HG02759 (cell line): ENCODE data around the gene DYNLT5.
"Not testable (repeated sequence)": the region's sequence is repeated elsewhere in the genome, so short reads cannot be mapped to it uniquely, and the experiment has no call there.

Experiments used
- ATAC-seq: cut with Tn5 transposase; IDR thresholded peaks from one replicate; pipeline ENCODE4 v1.9.1; 2021; ENCODE audit warnings: mild to moderate bottlenecking, moderate library complexity; ENCODE audit not compliant: unreplicated experiment

DYNLT5 gene

DNA sequence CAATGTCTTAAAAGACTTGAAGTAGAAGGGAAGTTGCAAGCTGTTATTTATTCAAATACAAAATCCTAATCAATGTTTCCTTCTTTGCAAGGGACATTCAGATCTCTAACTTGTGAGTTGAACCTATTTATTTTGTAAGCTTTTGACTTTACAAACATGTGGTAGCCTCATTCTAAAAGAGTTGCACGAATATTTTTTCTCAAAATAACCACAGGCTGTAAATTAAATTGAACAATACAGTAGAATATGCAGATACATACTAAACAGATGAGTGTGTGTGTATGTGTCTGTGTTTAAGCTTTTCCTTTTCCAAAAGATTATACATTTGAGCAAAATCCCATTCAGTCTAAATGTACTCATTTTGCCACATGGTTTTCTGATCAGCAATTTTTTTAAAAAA, 4.8 kb upstream of the DYNLT5 start:
- ATAC-seq = no peak

DNA sequence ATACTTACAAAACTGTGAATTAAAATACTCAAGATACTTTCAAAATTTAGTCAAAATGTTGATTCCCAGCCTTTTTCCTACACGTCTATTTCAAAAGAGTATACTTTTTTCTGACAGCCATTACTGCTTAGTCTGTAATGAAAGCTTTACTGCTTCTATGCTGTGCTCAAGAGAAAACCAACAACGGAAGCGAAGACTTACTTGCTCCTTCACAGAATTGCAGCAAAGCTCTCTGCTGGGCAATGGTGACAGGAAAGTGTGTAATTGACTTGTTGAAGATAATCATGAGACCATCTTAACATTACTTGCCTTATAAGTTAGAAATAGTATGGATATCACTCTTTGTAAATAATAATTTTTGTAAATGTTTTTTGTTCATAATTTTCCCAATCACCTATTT, 1.7 kb upstream of the DYNLT5 start:
- no peak for ATAC-seq

DNA sequence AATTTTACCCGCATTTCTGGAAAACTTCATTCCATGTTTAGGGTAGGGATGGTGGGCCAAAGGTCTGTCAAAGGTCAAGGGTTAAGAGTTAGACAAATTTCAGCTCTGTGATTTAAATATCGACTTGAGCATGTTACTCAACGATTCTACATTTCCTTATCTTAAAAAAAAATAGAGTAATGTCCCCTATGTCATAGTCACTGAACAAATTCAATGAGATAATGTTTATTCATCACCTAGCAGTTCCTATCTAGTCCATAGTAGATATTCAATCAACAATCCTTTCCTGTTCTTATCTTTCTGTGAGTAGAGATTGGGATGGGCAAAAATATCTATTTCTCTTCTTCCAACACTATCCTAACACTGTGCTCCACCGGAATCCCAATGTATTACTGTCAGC, 1.1 kb upstream of the DYNLT5 start:
- ATAC-seq = no peak

DNA sequence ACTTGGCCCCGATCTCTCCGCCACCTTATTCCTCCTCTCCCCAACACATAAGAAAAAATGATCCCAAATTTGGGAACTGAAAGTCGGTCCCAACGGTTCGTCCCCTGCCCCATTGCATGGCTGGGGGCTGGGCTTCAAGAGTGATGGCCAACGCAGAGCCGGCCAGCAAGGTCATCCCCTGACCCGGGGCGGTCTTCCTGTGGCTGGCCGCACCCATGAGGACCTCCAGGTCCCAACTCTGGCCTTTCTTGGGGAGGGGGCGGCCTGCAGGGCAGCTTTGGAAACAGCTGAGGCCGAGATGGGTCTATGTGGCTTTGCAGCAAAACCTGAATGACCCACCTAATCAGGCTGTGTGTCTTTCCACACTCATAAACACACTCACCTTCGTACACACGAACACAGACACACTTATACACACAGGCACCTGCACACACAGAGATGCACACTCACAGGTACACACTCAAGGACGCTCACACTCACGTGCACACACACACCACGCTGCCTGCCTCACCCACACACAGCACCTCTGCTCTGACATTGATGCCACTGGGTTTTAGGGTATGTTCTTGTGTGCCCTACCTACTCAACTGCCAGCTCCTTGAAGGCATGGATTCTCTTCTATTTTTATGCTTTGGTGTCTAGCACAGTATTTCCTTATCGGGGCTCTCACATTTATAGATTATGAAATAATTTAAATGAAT, 562 bp downstream of the DYNLT5 start:
- ATAC-seq = peak; percentile 33

DNA sequence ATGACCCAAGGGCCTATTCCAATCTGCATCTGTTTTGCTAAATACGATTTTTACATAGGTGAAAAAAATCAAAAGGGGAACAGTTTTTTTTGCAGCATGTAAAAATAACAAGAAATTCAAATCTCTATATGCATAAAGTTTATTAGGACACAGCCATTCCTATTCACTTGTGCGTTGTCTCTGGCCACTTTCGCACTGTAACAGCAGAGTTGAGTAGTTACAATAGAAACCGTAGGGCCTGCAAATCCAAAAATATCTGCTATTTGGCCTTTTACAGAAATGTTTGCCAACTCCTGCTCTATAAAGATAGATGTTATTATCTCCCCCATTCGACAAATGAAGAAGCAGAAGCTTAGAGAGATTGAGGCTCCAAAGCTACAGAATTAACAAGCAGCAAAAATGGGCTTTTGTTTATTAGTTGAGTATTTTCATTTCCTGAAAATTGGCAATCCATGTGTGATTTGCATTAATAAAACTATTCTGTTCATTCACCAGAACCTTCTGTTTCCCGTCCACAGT, 5.5 kb downstream of the DYNLT5 start:
- ATAC-seq = no peak

DNA sequence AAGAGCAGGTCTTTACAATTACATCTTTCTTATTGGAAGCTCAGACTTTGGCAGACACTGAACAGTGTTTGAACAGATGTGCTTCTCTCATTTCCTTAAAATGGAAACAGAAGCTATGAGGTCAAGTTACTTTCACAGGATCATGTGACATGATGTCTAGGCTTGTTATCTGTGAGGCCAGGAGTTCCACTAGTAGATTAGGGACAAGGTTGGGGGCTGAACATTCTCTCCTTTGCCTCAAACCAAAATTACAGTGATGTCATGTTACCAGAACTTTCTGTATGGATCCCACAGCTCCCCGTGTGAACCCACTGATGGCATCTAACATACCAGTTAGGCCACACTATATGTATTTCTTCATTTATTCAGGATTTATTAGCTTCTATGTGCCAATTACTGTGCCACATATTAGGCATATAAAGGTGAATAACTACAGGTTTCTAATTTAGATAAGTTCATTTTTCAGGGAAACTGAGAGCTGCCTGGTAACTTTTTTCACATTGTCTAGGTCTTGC, 6.0 kb downstream of the DYNLT5 start:
- peak; percentile 100 for ATAC-seq

DNA sequence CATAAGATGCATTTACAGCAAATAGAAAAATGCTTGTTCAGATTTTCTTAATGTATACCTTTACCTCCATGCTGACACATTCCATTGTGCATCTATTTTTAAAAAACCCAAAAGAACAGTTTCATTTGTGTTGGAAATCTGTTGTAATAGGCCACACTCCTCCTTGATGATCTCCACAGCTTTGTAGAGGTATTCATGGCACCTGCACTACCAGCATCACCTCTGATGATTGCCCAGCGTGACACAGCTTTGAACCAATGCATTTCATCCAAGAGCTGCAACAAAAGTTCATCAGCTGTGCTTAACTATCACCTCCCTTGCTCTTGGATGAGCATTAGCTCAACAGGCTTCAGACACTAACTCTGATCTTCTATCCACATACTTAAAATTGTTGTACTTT, 8.2 kb downstream of the DYNLT5 start:
- no peak for ATAC-seq

DNA sequence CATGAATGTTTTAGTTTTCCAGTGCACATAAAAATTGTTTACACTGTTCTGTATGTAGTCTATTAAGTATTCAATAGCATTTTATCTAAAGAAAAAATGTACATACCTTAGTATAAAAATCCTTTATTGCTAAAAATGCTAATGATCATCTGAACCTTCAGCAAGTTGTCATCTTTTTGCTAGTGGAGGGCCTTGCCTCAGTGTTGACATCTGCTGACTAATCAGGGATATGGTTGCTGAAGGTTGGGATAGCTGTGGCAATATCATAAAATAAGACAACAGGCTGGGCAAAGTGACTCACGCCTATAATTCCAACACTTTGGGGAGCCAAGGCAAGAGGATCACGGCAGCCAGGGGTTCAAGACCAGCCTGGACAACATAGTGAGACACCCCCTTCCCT, 9.0 kb downstream of the DYNLT5 start:
- no peak for ATAC-seq

DNA sequence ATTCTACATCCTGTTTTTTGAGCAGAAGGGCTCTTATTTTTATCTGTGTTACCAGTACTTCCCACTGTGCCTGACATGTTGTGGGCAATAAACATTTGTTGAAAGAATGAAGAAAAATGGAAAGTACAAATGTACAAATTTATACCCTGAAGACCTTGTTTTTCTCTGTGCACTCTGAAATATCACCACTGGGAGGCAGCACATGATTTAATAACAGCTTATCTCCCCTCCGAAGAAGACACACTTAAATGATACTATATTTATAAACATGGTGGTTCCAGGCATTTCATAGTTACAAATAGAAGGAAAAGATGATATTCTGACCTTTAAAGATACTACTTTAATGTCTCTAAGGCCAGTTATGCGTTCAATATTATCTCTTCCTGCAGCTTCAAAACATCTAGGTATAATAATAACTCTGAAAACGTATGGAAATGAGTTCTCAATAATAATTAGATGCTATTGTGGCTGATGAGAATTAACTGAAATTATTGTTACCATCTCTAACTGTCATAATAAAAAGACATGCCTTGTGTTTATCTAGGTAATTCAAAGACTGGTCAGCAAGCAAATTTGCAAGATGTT, 12.8 kb downstream of the DYNLT5 start:
- peak; percentile 59 for ATAC-seq

DNA sequence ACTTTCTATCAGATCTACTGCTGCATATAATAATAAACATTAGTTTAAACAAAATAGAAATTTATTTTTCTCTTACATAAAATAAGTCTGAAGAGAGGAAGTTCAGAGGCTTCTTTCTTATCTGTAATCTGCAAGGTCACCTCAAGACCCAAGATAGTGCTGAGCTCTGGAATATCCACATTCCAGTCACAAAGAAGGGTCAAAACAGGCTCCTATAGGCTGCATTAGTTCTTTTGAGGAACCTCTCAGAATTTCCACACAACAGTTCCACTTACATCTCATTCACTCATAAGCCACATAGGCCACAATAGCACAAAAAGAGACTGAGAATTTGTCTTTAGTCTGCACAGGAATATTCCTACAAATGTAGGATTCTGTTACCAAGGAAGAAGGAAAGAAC, 15.4 kb downstream of the DYNLT5 start:
- no peak for ATAC-seq

DNA sequence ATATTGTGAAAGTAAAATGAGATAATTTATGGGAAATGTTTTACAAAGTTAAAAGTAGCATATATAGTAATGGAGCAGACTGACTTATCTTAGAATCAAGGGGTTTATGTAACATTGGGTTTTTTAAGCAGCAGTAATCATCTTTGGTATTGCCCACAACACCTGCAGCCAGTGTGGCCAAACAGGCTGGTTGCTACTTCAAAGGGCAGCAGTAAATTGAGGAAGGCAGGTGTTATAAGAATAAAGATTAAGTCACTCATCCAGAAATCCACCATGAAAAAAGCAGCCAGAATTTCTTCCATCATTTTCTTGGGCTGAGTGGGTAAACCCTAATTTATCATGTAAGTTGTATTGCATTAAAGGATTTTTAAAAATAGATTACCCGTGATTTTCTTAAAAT, 16.7 kb downstream of the DYNLT5 start:
- no peak for ATAC-seq

DNA sequence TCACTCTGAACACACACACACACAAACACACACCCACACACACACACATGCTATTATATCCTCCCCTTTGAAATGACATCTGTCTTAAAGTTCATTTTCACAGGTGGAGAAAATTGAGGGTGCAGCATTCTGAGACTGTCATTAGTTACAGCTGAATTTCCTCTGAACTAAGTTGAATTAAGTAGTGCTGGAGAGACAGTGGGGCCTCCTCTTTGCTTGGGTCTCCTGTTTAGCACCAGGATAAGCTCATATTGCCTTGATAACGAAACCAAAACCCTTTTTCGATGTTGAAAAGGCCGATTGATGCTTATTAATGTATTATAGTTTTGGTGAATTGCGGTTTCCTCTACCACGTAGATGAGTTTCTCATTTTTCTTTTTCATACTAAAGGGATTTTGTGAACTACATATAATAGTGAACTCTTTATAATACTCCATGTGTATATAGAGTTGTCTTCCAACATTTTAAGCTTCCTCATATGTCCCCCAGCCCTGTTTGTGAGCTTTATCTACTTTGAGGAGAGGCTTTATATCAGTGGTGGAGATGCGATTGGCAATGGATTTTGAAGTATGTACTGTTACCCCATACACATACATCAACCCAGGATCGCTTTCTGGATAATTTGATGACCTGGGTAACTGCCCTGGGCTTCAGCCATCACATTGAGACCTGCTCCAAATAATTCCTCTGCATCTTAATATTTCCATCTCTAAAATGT, 17.4 kb downstream of the DYNLT5 start:
- ATAC-seq = no peak

DNA sequence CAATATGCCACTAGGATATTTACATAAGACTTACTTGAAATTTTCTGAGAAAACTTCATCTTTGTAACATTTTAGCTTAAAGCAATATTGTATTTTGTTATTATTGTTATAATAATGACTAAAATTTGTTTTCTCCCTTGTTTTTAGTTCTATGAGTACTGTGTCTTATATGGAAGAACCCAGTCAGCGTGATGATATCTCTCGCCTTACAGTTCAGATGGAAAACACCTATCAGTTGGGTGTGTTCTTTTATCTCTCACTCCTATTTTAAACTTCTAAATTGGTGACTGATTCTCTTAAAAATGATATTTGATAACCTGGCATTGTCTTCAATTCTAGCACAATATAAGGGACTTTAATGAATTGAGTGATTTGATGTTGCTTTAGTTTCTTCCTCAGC, 18.0 kb downstream of the DYNLT5 start:
- no peak for ATAC-seq

DNA sequence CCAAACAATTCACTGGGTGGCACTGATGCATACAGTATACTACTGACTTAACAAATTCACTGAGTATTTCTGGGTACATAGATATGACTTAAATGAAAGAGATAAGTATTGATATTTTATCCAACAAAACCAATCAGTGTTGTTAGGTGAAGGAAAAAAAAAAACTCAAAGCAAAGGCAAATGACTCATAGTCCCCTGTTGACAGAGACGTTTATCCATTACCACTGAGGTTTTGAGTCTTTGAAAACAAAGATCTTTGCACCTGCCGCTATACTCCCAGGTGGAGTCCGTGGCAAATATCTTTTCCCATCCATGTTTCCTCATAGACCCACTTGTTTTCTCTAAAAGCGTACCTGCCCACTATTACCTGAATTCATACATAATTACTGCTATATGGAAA, 18.4 kb downstream of the DYNLT5 start:
- no peak for ATAC-seq

DNA sequence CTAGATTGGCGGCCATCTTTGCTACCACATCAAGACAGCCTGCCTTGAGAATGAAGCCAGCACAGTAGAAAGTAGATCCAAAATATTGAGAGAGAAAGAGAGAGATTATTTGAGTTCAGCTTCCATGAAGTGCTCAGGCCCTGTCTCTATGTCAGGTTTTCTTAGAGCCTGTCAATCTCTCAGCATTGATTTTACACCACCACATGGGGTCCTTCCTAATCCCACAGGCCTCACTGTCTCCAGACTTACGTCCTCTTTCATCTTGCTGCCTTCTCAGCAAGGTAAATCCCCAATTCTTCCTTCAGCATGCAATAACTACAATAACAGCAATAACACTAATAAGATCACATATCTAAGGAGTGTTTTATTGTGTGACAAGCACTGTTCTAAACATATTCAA, 21.0 kb downstream of the DYNLT5 start:
- ATAC-seq = no peak

DNA sequence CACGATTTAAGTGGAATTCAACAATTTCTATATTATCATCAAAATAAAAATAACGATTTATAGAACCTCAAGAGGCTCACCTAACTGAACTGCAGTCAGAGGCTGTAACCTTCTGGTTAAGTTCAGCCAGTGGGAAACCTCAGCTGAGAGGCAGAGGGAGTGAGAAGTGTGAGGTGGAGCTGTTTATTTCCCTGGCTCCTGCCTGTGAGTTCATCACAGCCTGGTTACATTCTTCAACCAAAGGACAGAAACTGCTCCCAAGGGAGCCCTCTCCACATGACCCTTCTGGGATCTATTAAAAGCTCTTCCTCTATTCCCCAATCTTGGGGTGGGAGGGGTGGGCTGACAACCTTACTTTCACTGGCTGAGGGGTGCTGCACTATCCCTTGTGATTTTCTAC, 22.2 kb downstream of the DYNLT5 start:
- no peak for ATAC-seq

DNA sequence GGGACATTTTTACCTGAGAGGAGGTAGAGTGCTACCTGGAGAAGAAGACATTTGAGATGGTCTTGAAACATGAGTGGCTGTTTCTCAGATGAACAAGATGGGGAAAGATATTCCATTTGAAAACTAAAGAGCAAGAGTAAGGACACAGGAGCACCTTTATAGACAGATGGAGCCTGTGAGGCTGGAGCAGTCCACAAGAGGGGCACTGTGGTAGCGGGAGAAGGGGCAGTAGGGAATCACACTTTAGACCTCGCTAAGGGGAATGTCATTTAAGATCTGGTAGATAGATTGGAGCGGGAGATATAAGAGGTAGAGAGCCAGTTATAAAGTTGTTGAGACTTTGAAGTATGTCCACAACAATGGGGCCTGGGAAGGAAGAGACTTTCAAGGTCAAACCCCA, 23.4 kb downstream of the DYNLT5 start:
- ATAC-seq = no peak

DNA sequence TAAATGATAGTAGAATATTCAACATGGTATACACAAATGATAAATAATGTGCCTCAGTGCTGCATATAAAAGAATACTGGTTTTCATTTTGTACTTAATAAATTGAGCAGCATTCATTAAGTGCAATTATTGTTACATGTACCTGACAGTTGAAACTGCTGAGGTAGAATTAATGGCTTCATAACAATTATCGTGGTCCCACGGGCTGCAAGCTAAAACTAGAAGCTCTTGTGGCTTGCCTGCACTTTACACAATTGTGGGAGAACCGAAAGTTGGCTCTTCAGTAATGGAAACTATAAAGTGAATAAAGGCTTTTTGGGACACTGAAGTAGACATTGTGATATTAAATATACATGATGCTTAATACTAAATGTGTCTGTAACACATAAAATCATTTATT, 25.6 kb downstream of the DYNLT5 start:
- no peak for ATAC-seq

DNA sequence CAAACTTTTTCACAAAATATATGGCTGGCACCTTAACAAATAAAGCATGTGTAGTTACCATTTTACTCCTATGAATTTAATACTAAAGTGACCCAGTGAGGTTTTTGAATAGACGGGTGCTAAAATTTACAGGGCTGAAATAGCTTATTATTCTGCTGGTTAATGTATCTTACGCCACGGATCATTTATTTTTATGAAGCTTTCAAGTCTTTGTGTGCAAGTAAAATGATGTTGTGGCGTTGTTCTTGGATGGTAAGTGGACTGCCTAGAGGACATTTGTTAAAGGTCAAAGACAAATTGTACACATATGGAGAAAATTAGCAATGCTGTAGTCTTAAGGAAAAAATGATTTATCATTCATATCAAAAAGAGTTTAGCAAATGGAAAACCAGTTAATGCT, 26.0 kb downstream of the DYNLT5 start:
- ATAC-seq = no peak

DNA sequence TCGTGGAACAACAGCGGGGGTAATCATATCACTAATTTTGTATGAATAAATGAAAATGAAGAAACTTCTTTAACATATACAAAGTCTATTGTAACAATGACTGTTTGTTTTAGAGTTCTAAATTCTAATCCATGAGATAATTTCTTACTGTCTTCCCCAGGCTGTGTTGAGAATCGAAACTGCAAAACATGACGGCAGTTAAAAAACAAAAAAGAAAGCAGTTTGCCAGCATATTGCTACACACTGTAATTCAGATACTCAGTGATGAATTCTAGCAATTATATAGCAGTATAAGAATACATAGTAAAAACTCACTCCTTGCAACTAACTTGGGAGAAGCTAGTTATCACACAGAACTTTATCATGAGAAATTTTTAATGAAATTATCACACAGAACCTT, 26.7 kb downstream of the DYNLT5 start:
- no peak for ATAC-seq

DNA sequence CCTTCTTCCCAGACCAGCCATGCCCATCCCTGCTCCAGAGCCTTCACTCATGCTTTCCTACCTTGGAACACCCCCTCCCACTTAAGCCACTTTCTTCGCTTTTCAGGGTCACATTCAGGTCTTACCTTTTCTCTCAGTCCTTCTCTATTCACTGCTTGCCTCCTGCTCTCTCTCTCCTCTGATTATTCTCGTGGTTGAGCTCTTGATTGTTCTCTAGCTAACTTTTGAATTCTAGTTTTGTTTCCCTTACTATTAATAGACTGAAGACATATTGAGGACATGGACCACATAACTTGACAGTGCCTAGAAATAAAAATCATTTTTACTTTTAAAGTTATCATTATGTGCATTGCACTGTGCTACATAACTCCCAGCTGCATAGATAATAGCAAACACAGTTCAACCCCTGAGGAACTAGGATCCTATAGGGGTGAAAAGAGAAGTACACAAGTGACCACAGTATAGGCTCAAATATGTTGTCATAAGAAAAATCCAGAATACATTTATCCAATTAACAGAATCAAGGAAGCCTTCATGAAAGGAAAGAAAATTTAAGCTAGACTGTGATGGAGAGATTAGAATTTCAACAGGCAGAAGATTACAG, 27.3 kb downstream of the DYNLT5 start:
- no peak for ATAC-seq

DNA sequence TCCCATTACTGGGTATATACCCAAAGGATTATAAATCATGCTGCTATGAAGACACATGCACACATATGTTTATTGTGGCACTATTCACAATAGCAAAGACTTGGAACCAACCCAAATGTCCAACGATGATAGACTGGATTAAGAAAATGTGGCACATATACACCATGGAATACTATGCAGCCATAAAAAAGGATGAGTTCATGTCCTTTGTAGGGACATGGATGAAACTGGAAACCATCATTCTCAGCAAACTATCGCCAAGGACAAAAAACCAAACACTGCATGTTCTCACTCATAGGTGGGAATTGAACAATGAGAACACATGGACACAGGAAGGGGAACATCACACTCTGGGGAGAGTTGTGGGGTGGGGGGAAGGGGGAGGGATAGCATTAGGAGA, 33.5 kb downstream of the DYNLT5 start:
- not testable (repeated sequence) for ATAC-seq
